ENCODE measurements around the gene MYO1F.

The MYO1F gene

GRCh38 chr19:8600816-8601215 lies 23.6 kb upstream of the MYO1F start:
- no peak for DNase-seq (ENCODE audit: low read depth)
- H3K4me3 ChIP-seq (ENCODE audit: low read depth, low read length): no peak overlapping the region
- no peak for TF ChIP-seq CTCF (IDR thresholded peaks at IDR 0.05; ENCODE audit: low read depth, low read length, missing control alignments)

DNA sequence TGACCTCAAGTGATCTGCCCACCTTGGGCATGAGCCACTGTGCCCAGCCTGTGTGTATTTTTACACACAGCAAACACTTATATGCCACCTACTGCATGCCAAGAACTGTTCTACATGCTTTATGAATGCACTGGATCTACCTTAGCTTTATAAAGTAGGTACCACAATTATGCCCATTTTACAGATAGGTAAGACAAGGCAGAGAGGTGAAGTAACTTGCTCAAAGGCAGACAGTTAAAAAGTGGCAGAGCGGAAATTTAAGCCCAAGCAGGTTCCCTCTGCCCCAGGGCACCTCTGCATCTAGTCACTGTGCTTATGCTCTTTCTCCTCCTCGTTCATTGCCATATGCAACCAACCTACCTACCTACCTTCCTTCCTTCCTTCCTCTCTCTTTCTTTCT lies 22.8 kb upstream of the MYO1F start:
- no peak for TF ChIP-seq CTCF (IDR thresholded peaks at IDR 0.05; ENCODE audit: low read depth, low read length, missing control alignments)
- no peak for DNase-seq (ENCODE audit: low read depth)
- H3K4me3 ChIP-seq (ENCODE audit: low read depth, low read length): no peak overlapping the region

- H3K4me3 ChIP-seq (ENCODE audit: low read depth, low read length): no peak overlapping the region
- no peak for DNase-seq (ENCODE audit: low read depth)
- no peak for TF ChIP-seq CTCF (IDR thresholded peaks at IDR 0.05; ENCODE audit: low read depth, low read length, missing control alignments)
Observed at GRCh38 chr19:8596168-8596567, 18.9 kb upstream of the MYO1F start.

GRCh38 chr19:8595651-8596050 lies 18.4 kb upstream of the MYO1F start:
- no peak for DNase-seq (ENCODE audit: low read depth)
- no peak for TF ChIP-seq CTCF (IDR thresholded peaks at IDR 0.05; ENCODE audit: low read depth, low read length, missing control alignments)
- no peak overlapping the region for H3K4me3 ChIP-seq (ENCODE audit: low read depth, low read length)

DNA sequence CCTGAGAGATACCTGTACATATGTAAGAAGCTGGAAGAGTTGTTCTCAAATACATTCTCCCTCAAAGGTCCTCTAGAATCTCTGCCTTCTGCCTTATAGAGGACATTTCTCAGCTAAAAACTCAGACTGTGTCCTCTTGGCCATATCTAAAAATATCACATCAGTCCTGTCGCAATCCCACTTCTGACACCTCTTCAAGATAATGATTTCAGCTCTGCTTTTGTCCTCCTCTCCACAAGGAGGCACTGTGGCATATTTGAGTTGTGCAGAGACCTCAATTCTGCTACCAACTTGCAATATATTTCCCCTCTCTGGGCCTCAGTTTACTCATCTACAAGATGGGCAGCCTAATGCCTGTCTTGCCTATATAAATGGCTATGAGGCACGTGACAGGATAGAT lies 16.7 kb upstream of the MYO1F start:
- peak; percentile 4 for TF ChIP-seq CTCF (IDR thresholded peaks at IDR 0.05; ENCODE audit: low read depth, low read length, missing control alignments)
- no peak for DNase-seq (ENCODE audit: low read depth)
- no peak overlapping the region for H3K4me3 ChIP-seq (ENCODE audit: low read depth, low read length)

- DNase-seq (ENCODE audit: low read depth): no peak
- no peak overlapping the region for H3K4me3 ChIP-seq (ENCODE audit: low read depth, low read length)
Observed at GRCh38 chr19:8592231-8593009, 15.2 kb upstream of the MYO1F start.

More at GRCh38 chr19:8592231-8593009, 15.2 kb upstream of the MYO1F start:
- no peak for TF ChIP-seq CTCF (IDR thresholded peaks at IDR 0.05; ENCODE audit: low read depth, low read length, missing control alignments)
